ENCODE measurements around the gene AFG3L2. TPM values are rescaled to one million over a fixed set of nuclear protein-coding genes. Genes with fewer than 3 reads are reported as not detected.

AFG3L2 gene
- total RNA-seq, 1 donor from 2014 or later: 35.2 TPM

DNA sequence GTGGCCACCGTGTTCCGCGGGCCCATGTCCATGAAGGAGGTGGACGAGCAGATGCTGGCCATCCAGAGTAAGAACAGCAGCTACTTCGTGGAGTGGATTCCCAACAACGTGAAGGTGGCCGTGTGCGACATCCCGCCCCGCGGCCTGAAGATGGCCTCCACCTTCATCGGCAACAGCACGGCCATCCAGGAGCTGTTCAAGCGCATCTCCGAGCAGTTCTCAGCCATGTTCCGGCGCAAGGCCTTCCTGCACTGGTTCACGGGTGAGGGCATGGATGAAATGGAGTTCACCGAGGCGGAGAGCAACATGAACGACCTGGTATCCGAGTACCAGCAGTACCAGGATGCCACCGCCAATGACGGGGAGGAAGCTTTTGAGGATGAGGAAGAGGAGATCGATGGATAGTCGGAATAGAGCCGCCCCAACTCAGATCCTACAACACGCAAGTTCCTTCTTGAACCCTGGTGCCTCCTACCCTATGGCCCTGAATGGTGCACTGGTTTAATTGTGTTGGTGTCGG lies 51.2 kb downstream of the AFG3L2 start:
- DNase-seq (ENCODE audit: low spot score): no peak

GRCh38 chr18:12324991-12325725 lies 51.9 kb downstream of the AFG3L2 start:
- no peak for DNase-seq (ENCODE audit: low spot score)

GRCh38 chr18:12321333-12321732 lies 55.7 kb downstream of the AFG3L2 start:
- DNase-seq (ENCODE audit: low spot score): no peak

DNA sequence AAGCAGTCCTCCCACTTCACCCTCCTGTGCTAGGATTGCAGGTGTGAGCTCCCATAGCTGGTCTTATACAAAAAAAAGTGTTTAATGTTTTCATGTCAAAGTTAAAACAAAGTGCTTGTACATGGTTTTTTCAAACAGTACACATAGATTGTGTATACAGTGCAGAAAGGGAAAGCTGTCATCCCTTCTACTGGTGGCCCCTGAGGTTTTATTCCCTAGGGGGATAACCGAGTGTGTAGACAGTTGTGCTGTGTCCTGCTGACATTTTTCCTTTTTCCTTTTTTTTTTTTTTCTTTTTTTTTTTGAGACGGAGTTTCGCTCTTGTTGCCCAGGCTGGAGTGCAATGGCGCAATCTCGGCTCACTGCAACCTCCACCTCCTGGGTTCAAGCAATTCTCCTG lies 58.2 kb downstream of the AFG3L2 start:
- no peak for DNase-seq (ENCODE audit: low spot score)

DNA sequence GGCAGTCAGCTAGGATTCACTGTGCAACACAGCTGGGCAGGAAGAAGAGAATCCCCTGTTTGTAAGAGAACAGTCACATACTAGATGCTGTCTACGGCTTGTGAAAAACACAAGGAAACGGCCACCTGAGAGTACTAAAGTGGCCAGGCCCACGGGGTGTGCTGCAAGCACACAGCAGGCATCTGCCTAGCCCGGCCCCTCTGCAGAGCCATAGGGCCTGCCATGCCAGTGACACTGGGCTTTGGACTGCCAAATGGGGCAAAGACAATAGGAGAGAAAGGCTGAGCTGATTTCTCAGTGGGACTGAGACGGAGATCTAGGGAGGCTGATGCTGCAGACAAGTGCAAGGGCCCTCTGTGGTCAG lies 58.7 kb downstream of the AFG3L2 start:
- no peak for DNase-seq (ENCODE audit: low spot score)

- DNase-seq (ENCODE audit: low spot score): peak; percentile 43
Observed at GRCh38 chr18:12317664-12318333, 59.2 kb downstream of the AFG3L2 start.

DNA sequence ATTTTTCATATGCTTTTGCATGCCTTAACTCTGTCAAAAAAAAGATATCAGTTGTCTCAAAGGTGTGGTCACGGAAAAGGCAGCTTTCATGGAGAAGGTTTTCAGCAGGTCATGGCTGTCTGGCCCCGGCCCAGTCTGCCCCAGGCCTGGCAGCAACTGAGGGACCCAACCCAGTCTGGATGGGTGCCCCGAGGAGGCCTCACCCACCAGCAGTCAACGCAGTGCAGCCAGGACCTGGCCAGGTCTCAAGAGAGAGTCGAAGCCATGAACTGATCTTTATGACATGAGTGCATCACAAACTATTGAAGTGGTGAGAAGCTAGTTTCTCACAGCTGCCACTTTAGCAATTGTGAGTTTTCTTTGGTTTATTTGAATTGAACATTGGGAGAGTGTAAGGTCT lies 61.1 kb downstream of the AFG3L2 start:
- no peak for DNase-seq (ENCODE audit: low spot score)

DNA sequence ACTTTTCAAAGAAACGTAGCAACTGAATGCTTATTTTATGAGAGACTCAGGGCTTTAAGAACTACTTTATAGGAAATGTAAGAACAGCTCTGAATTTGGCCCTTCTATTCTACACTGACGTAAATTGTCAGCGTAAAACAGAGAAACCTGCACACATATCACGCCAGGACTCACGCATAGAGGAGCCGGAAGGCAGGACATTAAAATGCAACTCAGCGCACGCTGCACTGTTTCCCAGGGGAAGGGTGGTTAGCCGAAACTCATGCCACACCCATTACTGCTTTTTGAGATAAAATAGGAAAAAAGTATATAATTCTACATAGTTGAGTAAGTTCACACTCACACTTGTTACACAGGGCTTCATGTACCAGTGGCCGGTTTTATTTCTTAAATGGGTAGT lies 61.5 kb downstream of the AFG3L2 start:
- no peak for DNase-seq (ENCODE audit: low spot score)

- DNase-seq (ENCODE audit: low spot score): no peak
Observed at GRCh38 chr18:12314591-12315305, 62.3 kb downstream of the AFG3L2 start.

DNA sequence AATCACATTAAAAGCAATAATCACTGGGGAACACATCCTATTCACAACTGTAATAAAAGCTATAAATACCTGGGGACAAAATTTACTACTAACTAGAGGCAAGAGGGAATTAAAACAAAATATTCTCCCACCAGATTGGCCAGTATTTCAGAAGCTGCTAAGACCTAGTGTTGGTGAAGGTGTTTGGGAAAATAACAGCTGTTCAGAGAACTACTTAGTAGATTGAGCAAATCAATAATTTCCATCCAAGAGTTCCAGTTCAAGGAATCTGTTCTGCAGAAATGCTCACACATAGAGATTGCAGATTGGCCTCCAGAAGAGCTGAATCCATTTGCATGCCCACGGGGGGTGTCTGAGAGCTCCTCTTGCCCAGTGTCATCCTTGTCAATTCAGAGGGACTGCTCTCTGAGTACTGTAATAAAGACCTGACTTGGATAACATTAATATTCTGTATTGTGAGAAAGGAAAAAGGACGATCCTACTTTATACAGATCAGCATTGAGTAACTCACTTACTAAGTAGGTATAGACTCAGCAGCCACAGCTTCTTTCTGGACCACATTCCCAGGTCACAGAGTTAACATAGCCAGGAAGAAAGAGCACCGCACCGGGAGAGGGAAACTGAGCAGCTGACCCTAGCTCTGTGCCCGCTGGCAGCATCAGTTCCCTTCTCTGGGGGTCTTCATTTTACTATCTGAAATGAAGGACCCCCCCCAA lies 63.3 kb downstream of the AFG3L2 start:
- DNase-seq (ENCODE audit: low spot score): no peak

- no peak for DNase-seq (ENCODE audit: low spot score)
Observed at GRCh38 chr18:12312976-12313375, 64.1 kb downstream of the AFG3L2 start.

- DNase-seq (ENCODE audit: low spot score): no peak
Observed at GRCh38 chr18:12310762-12311161, 66.3 kb downstream of the AFG3L2 start.

GRCh38 chr18:12309683-12310198 lies 67.3 kb downstream of the AFG3L2 start:
- no peak for DNase-seq (ENCODE audit: low spot score)

DNA sequence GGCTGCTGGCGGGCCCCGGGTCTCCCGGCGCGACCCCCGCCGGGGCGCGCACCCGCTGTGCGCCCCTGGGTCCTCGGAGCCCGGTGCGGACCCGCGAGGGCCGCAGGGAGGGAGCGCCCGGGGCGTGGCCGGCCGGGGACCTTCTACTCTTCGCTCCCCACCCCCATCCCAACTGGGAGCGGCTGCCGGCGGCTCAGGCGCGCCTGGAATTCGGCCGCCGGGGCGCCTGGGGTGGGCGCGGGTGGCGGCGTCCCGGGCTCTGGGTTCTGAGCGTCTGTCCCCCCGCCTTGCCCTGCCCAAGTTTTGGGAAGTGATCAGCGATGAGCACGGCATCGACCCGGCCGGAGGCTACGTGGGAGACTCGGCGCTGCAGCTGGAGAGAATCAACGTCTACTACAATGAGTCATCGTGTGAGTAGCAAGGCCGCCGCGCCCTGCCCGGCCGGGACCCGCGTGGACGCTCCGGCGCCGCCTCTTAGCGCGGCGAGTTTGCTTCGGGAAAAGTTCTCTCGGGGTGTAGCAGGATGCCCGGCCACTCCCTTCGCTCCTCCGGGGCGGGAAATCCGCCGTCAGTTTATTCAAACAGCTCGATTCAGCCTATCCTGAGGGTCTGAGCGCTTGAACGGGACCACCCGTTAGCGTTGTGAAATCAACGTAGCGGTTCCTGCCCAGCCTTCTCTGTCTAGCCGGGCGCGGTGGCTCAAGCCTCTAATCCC lies 68.5 kb downstream of the AFG3L2 start:
- DNase-seq (ENCODE audit: low spot score): peak; percentile 91

- DNase-seq (ENCODE audit: low spot score): peak; percentile 84
Observed at GRCh38 chr18:12307701-12308385, 69.2 kb downstream of the AFG3L2 start, which contains the start of gene TUBB6. TSS of gene TUBB6 (plus strand) at chr18:12308241. CDS start at chr18:12308293, 52 bp downstream.

DNA sequence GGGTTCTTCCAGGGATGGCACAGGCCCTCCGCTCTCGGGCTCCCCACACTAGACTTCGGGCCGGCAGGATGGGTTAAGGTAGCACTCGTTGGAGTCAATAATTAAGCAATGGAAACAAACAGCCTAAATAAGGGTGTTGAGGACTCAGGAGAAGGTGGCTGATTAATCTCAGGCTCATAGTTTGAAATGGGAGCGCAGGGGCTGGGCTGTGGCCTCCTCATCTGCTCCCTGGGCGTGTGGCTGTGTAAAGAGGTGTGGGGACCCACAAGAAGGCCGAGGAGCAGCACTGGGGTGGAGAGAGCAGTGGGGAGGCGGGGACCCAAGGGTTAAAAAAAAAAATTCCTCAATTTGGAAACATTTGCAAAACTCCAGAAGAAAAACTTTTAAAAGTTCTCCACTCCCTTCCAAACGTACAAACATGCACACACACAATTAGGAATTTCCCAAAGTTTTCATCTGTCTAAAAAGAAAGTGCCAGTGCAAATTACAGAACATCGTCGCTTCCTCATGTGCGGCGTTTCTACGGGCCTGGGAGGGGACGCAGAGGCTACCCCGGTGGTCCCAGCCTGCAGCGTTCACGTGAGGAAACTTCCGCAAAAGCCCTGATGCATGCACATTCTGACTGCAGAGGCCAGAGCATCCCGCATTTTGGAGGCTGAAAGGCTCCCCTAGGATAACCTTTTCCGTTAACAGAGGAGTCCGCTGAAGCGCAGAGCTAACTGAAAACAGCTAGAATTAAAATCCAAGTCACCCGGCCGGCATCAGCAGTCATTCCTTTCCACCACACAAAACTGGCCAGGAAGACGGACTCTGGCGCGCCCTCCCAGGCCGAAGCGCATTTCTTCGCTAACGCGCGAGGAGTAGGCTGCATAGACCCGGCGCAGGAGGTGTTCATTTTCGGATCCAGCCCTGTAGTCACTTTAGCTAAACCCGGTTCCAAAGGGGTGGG lies 70.0 kb downstream of the AFG3L2 start:
- peak; percentile 72 for DNase-seq (ENCODE audit: low spot score)

DNA sequence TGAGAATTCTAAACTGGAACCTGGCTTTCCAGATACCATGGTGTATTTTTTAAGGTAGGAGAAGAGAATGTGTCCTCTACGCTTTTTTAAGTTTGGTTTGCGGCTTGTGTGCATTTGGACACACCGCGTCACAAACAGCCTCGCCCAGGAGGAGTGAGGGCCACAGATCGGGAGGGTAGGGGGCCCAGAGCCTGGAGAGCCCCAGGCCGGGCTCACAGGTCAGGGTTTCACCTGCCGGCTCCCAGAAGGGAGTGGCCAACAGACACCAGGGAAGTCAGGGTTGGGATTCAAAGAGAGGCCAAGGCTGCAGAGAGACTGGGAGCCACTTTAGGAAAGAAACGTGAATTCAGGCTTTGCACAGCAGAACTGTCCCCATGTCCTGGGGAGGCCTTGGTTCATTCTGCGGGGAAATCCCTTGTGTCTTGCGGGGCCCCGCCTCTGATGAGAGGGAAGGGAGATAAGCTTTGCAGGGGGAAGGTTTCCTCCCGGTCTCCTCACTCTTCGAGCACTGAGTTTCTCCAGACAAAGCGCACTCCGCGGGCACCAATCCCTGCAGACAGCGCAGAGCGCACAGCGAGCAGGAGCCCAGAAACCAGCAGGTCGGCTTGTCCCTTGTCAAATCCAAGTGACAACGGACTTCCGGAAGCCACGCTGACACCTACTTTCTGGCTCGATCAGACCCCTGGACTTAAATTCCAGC lies 70.9 kb downstream of the AFG3L2 start:
- DNase-seq (ENCODE audit: low spot score): peak; percentile 58

- no peak for DNase-seq (ENCODE audit: low spot score)
Observed at GRCh38 chr18:12305211-12305610, 71.8 kb downstream of the AFG3L2 start.

All from umbilical cord (tissue), 2 donors.